WERI-Rb-1 (cell line): ENCODE results near the gene TIAL1.
"Not testable (repeated sequence)": the region's sequence is repeated elsewhere in the genome, so short reads cannot be mapped to it uniquely, and the experiment has no call there.

Experiments used
- DNase-seq: peaks from one replicate; pipeline ENCODE4 v3.0.0-alpha.2; 2020
- H3K27ac ChIP-seq: fragments of 250-450 bp; sonication (Bioruptor Pico); 2 replicates; pipeline ENCODE4 v1.5.1; 2020; ENCODE audit warnings: mild to moderate bottlenecking, moderate library complexity
- H3K27me3 ChIP-seq: fragments of 250-450 bp; sonication (Bioruptor Pico); 2 replicates; pipeline ENCODE4 v1.5.1; 2021; ENCODE audit warnings: mild to moderate bottlenecking, low read depth, moderate library complexity; ENCODE audit not compliant: insufficient read depth, severe bottlenecking
- H3K36me3 ChIP-seq: fragments of 250-450 bp; sonication (Bioruptor Pico); 2 replicates; pipeline ENCODE4 v1.5.1; 2020; ENCODE audit warnings: mild to moderate bottlenecking, moderate library complexity
- H3K4me3 ChIP-seq: 2 replicates; pipeline ENCODE4 v1.5.1; 2011; ENCODE audit warnings: low read depth, mild to moderate bottlenecking, control low read depth, low read length
- H3K9me3 ChIP-seq: fragments of 250-450 bp; sonication (Bioruptor Pico); 2 replicates; pipeline ENCODE4 v1.5.1; 2021; ENCODE audit warnings: mild to moderate bottlenecking, moderate library complexity; ENCODE audit not compliant: severe bottlenecking
- TF ChIP-seq, protein P1 (sequence below): IDR thresholded peaks from 2 replicates; pipeline ENCODE4 v1.5.1; 2011; ENCODE audit warnings: low read depth, mild to moderate bottlenecking, control low read depth, inconsistent platforms, low read length

Gene TIAL1

DNA sequence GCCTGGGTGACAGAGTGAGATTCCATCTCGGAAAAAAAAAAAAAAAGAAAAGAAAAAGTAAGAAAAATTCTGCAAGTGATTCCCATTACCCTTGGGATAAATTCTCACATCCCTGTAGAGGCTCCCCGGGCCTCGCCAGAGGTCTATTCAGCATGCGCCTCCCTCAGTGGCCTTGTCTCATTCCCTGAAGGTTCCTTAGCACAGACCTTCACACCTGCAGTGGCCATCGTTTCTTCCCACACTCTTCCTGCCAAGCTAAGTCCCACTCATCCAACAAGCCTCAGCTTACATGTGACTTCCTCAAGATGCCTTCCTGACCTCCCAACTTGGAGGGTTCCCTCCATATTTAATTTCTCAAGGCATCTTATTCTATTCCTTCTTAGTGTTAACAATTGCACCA lies 33.5 kb upstream of the TIAL1 start:
- H3K27me3 ChIP-seq: no peaks in the 10 kb centered on the region
- no peaks in the 10 kb centered on the region for H3K36me3 ChIP-seq
- H3K4me3 ChIP-seq: no peak overlapping the region
- TF ChIP-seq, protein P1, sequence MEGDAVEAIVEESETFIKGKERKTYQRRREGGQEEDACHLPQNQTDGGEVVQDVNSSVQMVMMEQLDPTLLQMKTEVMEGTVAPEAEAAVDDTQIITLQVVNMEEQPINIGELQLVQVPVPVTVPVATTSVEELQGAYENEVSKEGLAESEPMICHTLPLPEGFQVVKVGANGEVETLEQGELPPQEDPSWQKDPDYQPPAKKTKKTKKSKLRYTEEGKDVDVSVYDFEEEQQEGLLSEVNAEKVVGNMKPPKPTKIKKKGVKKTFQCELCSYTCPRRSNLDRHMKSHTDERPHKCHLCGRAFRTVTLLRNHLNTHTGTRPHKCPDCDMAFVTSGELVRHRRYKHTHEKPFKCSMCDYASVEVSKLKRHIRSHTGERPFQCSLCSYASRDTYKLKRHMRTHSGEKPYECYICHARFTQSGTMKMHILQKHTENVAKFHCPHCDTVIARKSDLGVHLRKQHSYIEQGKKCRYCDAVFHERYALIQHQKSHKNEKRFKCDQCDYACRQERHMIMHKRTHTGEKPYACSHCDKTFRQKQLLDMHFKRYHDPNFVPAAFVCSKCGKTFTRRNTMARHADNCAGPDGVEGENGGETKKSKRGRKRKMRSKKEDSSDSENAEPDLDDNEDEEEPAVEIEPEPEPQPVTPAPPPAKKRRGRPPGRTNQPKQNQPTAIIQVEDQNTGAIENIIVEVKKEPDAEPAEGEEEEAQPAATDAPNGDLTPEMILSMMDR: no peak
- no peak for DNase-seq
- H3K27ac ChIP-seq: no peak overlapping the region
- H3K9me3 ChIP-seq: no peaks in the 10 kb centered on the region

DNA sequence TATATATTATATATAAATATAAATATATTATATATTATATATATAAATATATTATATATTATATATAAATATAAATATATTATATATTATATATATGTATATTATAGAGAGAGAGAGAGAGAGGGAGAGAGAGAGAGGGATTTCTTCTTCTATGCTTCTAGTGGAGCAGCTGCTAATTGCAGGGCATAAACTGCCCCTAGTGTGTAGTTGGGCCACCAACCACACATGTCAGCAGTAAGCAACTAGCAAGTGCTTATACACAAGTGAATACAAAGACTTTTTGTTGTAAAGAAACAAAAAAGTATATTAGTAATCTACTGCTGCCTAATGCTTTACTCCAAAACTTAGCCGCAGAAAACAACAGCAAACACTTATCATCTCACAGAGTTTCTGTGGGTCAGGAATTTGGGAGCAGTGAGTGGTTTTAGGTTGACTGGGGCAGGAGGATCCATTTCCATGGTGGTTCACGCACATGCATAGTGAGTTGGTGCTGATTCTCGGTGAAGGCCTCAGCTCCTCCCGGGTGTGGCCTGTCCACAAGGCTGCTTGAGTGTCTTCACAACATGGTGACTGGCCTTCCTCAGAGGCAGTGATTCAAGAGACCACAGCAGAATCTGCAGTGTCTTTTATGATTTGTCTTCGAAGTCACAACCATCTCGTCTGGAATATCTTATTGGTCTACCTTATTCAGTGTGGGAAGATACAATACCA lies 29.0 kb upstream of the TIAL1 start:
- no peak for DNase-seq
- H3K36me3 ChIP-seq: no peaks in the 10 kb centered on the region
- no peak overlapping the region for H3K27ac ChIP-seq
- H3K9me3 ChIP-seq: no peaks in the 10 kb centered on the region
- TF ChIP-seq, protein P1: no peak
- no peaks in the 10 kb centered on the region for H3K27me3 ChIP-seq
- H3K4me3 ChIP-seq: no peak overlapping the region

DNA sequence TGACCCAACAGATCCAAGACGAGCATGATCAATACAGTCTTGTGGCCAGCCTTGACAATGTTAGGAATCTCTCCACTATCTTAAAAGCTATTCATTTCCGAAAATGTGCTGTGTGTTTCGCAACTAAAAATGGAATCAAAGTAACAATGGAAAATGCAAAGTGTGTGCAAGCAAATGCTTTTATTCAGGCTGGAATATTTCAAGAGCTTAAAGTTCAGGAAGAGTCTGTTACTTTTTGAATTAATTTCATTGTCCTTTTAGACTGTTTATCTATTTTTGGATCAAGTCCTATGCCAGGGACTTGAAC lies 24.3 kb upstream of the TIAL1 start:
- H3K4me3 ChIP-seq: no peak overlapping the region

DNA sequence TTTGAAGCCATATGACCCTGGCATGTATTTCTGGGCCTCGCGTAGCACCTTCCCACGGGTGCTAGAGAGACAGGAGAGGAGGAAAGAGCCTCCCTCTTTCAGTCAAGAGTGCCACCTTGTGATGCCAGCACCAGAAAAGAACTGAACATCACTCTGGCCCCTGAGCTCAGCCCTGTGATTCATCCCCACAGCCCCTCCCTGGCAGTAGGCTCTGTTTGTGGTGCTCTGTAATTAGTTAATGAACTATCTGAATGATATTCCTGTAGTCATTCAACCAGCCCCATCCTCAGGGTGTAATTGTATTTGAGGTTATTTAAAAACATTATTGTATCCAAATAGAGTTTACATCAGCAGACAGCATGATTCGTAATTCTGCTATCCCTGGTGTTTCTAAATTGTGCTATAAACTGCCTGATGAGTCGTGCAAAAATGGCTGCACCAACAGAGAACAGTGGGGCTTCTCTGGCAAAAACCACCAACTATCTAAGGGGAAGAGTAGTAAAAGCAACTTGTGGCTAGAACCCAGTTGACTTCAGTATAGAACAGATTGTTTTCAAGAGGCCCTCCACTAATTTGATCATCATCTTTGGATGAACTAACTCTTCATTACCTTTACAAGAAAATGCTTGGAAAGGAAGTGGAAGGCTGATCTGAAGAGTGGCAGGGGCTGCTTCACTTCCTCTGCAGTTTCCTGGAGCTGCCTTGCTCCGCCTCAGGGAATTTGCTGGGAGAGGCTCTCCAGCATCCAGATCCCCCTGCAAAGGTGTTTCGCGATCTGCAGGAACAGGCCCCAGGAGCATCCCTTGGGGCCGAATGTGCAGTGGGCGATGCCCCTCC lies 23.7 kb upstream of the TIAL1 start:
- TF ChIP-seq, protein P1: no peak
- no peaks in the 10 kb centered on the region for H3K9me3 ChIP-seq
- DNase-seq: no peak

More for the DNA sequence above, 24.3 kb upstream of the TIAL1 start:
- TF ChIP-seq, protein P1: no peak
- Histone ChIP-seq H3K36me3 (no peaks in the 10 kb centered on the region), H3K9me3 (no peaks in the 10 kb centered on the region), H3K27me3 (no peaks in the 10 kb centered on the region), H3K27ac (no peak overlapping the region)
- no peak for DNase-seq

DNA sequence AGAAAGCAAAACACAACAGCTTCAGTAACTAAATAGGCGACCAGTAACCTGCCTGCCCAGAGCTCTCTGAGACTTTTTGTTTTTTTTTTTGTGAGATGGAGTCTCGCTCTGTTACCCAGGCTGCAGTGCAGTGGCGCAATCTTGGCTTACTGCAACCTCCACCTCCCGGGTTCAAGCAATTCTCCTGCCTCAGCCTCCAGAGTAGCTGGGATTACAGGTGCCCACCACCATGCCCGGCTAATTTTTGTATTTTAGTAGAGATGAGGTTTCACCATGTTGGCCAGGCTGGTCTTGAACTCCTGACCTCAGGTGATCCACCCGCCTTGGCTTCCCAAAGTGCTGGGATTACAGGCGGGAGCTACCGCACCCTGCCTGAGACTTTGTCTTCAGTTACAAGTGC lies 23.0 kb upstream of the TIAL1 start:
- H3K27me3 ChIP-seq, DNase-seq, H3K4me3 ChIP-seq, H3K36me3 ChIP-seq, H3K9me3 ChIP-seq: not testable (repeated sequence)
- H3K27ac ChIP-seq: peak overlapping the region; percentile 75

More for the DNA sequence above, 23.7 kb upstream of the TIAL1 start:
- Histone ChIP-seq H3K27ac (peak overlapping the region; percentile 75; the same call in 1 of the 2 replicates), H3K36me3 (no peaks in the 10 kb centered on the region), H3K27me3 (no peaks in the 10 kb centered on the region), H3K4me3 (no peak overlapping the region)

DNA sequence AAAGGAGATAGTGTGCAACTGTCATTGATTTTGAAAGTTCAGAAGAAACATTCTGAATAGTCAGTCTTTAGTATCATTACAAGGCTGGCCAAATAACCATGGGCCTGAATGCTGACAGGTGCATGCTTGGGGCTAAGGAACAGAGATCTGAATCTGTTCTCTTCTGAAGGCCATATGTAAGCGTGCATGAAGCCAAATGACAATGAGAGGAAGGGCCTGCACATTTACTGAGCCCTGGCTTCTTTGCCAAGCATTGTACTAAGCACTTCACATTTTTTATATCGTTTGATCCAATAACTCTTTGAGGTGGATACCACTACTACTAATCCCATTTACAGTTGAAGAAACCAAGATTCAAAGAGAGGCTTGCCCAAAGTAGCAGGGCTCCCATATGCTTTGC lies 22.5 kb upstream of the TIAL1 start:
- no peaks in the 10 kb centered on the region for H3K9me3 ChIP-seq
- peak overlapping the region; percentile 49; the same call in 1 of the 2 replicates for H3K4me3 ChIP-seq
- DNase-seq: no peak
- H3K36me3 ChIP-seq: no peaks in the 10 kb centered on the region
- TF ChIP-seq, protein P1: no peak
- no peaks in the 10 kb centered on the region for H3K27me3 ChIP-seq
- H3K27ac ChIP-seq: peak overlapping the region; percentile 75
